Stimulated activated naive B cell treated with anti-CD40 and anti-IgM and Interleukin-4, amounts not matched to agents 10 μg/mL and 1 μg/mL and 100 μg/mL, for 72 hours (primary cell): ENCODE measurements around the gene CLSTN2.

ENCODE experiments used
- ATAC-seq, 2 donors: fragments of 150-1000 bp; cut with Tn5 transposase; replicated peaks; 2 replicates each; pipeline ENCODE4 v1.10.0; 2021; ENCODE audit warnings: moderate library complexity in 1 of 2
- DNase-seq: peaks from one replicate; pipeline ENCODE4 v3.0.0; 2021
- H3K27ac Mint-ChIP-seq: one replicate; pipeline ENCODE4 v1.8.0; 2022; ENCODE audit warnings: mild to moderate bottlenecking, mixed read lengths
- H3K27me3 Mint-ChIP-seq, 2 donors: one replicate each; pipeline ENCODE4 v1.8.0; 2022; ENCODE audit warnings: mixed read lengths in 2 of 2
- H3K36me3 Mint-ChIP-seq, 2 donors: one replicate each; pipeline ENCODE4 v1.8.0; 2022; ENCODE audit warnings: mixed read lengths in 2 of 2, mild to moderate bottlenecking in 1 of 2
- H3K4me1 Mint-ChIP-seq, 2 donors: one replicate each; pipeline ENCODE4 v1.8.0; 2022; ENCODE audit warnings: mixed read lengths in 2 of 2, mild to moderate bottlenecking in 1 of 2
- H3K4me3 Mint-ChIP-seq, 2 donors: one replicate each; pipeline ENCODE4 v1.8.0; 2022; ENCODE audit warnings: mild to moderate bottlenecking in 2 of 2, mixed read lengths in 2 of 2, moderate library complexity in 1 of 2
- H3K9me3 Mint-ChIP-seq, 2 donors: one replicate each; pipeline ENCODE4 v1.8.0; 2022; ENCODE audit warnings: mixed read lengths in 2 of 2, mild to moderate bottlenecking in 1 of 2

CLSTN2 gene

GRCh38 chr3:140316868-140317400, 381.9 kb downstream of the CLSTN2 start:
- no peak overlapping the region for H3K27ac Mint-ChIP-seq
- no peak overlapping the region for H3K4me3 Mint-ChIP-seq
- no peaks in the 10 kb centered on the region for H3K36me3 Mint-ChIP-seq
- H3K9me3 Mint-ChIP-seq: no peaks in the 10 kb centered on the region
- no peaks in the 10 kb centered on the region for H3K4me1 Mint-ChIP-seq
- ATAC-seq: no peak
- DNase-seq: no peak
- no peaks in the 10 kb centered on the region for H3K27me3 Mint-ChIP-seq

GRCh38 chr3:140319739-140320138, 384.8 kb downstream of the CLSTN2 start:
- no peaks in the 10 kb centered on the region for H3K36me3 Mint-ChIP-seq
- peaks cover 0 to 3% of the 10 kb centered on the region in 2 donors for H3K27me3 Mint-ChIP-seq
- ATAC-seq (no peak), DNase-seq (no peak)
- H3K4me1 Mint-ChIP-seq: no peaks in the 10 kb centered on the region
- H3K27ac Mint-ChIP-seq: no peak overlapping the region
- H3K4me3 Mint-ChIP-seq: no peak overlapping the region
- H3K9me3 Mint-ChIP-seq: no peaks in the 10 kb centered on the region

GRCh38 chr3:140323561-140323960, 388.6 kb downstream of the CLSTN2 start:
- Mint-ChIP-seq H3K4me1 (no peaks in the 10 kb centered on the region), H3K9me3 (no peaks in the 10 kb centered on the region), H3K36me3 (no peaks in the 10 kb centered on the region), H3K4me3 (no peak overlapping the region), H3K27ac (no peak overlapping the region), H3K27me3 (peaks cover 0 to 3% of the 10 kb centered on the region in 2 donors)
- no peak for DNase-seq
- no peak for ATAC-seq

- Mint-ChIP-seq H3K4me1 (no peaks in the 10 kb centered on the region), H3K9me3 (no peaks in the 10 kb centered on the region), H3K27me3 (no peaks in the 10 kb centered on the region), H3K27ac (no peak overlapping the region), H3K36me3 (no peaks in the 10 kb centered on the region), H3K4me3 (no peak overlapping the region)
- no peak for DNase-seq
- no peak for ATAC-seq
Measured at GRCh38 chr3:140332131-140332530, 397.1 kb downstream of the CLSTN2 start.

- Mint-ChIP-seq H3K36me3 (no peaks in the 10 kb centered on the region), H3K4me1 (no peaks in the 10 kb centered on the region), H3K4me3 (no peak overlapping the region), H3K27me3 (no peaks in the 10 kb centered on the region), H3K27ac (no peak overlapping the region), H3K9me3 (no peaks in the 10 kb centered on the region)
- DNase-seq (no peak), ATAC-seq (no peak)
Measured at GRCh38 chr3:140334132-140334929, 399.3 kb downstream of the CLSTN2 start.

- DNase-seq (no peak), ATAC-seq (no peak)
- Mint-ChIP-seq H3K27me3 (no peaks in the 10 kb centered on the region), H3K36me3 (no peaks in the 10 kb centered on the region), H3K9me3 (no peaks in the 10 kb centered on the region), H3K4me1 (no peaks in the 10 kb centered on the region), H3K27ac (no peak overlapping the region), H3K4me3 (no peak overlapping the region)
Measured at GRCh38 chr3:140336465-140336864, 401.5 kb downstream of the CLSTN2 start.

- ATAC-seq (no peak), DNase-seq (no peak)
- no peak overlapping the region for H3K4me3 Mint-ChIP-seq
- no peaks in the 10 kb centered on the region for H3K36me3 Mint-ChIP-seq
- no peak overlapping the region for H3K27ac Mint-ChIP-seq
- H3K9me3 Mint-ChIP-seq: no peaks in the 10 kb centered on the region
- H3K27me3 Mint-ChIP-seq: no peaks in the 10 kb centered on the region
- no peaks in the 10 kb centered on the region for H3K4me1 Mint-ChIP-seq
Measured at GRCh38 chr3:140338916-140339315, 403.9 kb downstream of the CLSTN2 start.

- Mint-ChIP-seq H3K36me3 (no peaks in the 10 kb centered on the region), H3K9me3 (no peaks in the 10 kb centered on the region), H3K27me3 (no peaks in the 10 kb centered on the region), H3K4me1 (no peaks in the 10 kb centered on the region), H3K4me3 (no peak overlapping the region), H3K27ac (no peak overlapping the region)
- no peak for DNase-seq
- ATAC-seq: no peak
Measured at GRCh38 chr3:140341203-140341602, 406.2 kb downstream of the CLSTN2 start.

GRCh38 chr3:140341817-140342403, 406.9 kb downstream of the CLSTN2 start:
- Mint-ChIP-seq H3K4me1 (no peaks in the 10 kb centered on the region), H3K27me3 (no peaks in the 10 kb centered on the region), H3K9me3 (no peaks in the 10 kb centered on the region), H3K27ac (no peak overlapping the region), H3K36me3 (no peaks in the 10 kb centered on the region), H3K4me3 (no peak overlapping the region)
- ATAC-seq (no peak), DNase-seq (no peak)

- Mint-ChIP-seq H3K4me1 (no peaks in the 10 kb centered on the region), H3K36me3 (no peaks in the 10 kb centered on the region), H3K27me3 (no peaks in the 10 kb centered on the region), H3K4me3 (no peak overlapping the region), H3K27ac (no peak overlapping the region), H3K9me3 (no peaks in the 10 kb centered on the region)
- ATAC-seq (no peak), DNase-seq (no peak)
Measured at GRCh38 chr3:140342668-140343067, 407.7 kb downstream of the CLSTN2 start.

- no peaks in the 10 kb centered on the region for H3K27me3 Mint-ChIP-seq
- ATAC-seq: no peak
- H3K36me3 Mint-ChIP-seq: no peaks in the 10 kb centered on the region
- H3K4me3 Mint-ChIP-seq: no peak overlapping the region
- H3K4me1 Mint-ChIP-seq: no peaks in the 10 kb centered on the region
- H3K27ac Mint-ChIP-seq: no peak overlapping the region
- no peak for DNase-seq
- peaks cover 3% of the 10 kb centered on the region in 2 donors for H3K9me3 Mint-ChIP-seq
Measured at GRCh38 chr3:140343211-140344081, 408.5 kb downstream of the CLSTN2 start.

GRCh38 chr3:140344082-140344454, 409.1 kb downstream of the CLSTN2 start:
- ATAC-seq: no peak

GRCh38 chr3:140344601-140345205, 409.7 kb downstream of the CLSTN2 start:
- ATAC-seq (no peak), DNase-seq (no peak)
- peaks cover 9 to 10% of the 10 kb centered on the region in 2 donors for H3K9me3 Mint-ChIP-seq
- H3K4me3 Mint-ChIP-seq: no peak overlapping the region
- no peaks in the 10 kb centered on the region for H3K27me3 Mint-ChIP-seq
- no peak overlapping the region for H3K27ac Mint-ChIP-seq
- H3K4me1 Mint-ChIP-seq: no peaks in the 10 kb centered on the region
- no peaks in the 10 kb centered on the region for H3K36me3 Mint-ChIP-seq

More at GRCh38 chr3:140344082-140344454, 409.1 kb downstream of the CLSTN2 start:
- no peak overlapping the region for H3K4me3 Mint-ChIP-seq
- DNase-seq: no peak
- peaks cover 8% of the 10 kb centered on the region in 2 donors for H3K9me3 Mint-ChIP-seq
- no peaks in the 10 kb centered on the region for H3K36me3 Mint-ChIP-seq
- H3K27me3 Mint-ChIP-seq: no peaks in the 10 kb centered on the region
- H3K4me1 Mint-ChIP-seq: no peaks in the 10 kb centered on the region
- no peak overlapping the region for H3K27ac Mint-ChIP-seq

GRCh38 chr3:140347151-140347550, 412.2 kb downstream of the CLSTN2 start:
- no peak overlapping the region for H3K27ac Mint-ChIP-seq
- peaks cover 9 to 10% of the 10 kb centered on the region in 2 donors for H3K9me3 Mint-ChIP-seq
- no peaks in the 10 kb centered on the region for H3K36me3 Mint-ChIP-seq
- no peak overlapping the region for H3K4me3 Mint-ChIP-seq
- ATAC-seq: no peak
- H3K4me1 Mint-ChIP-seq: no peaks in the 10 kb centered on the region
- DNase-seq: no peak
- H3K27me3 Mint-ChIP-seq: no peaks in the 10 kb centered on the region
